H1 (cell line): ENCODE measurements around the gene PCDH9. TPM values are rescaled to one million over a fixed set of nuclear protein-coding genes. Genes with fewer than 3 reads are reported as not detected.

Experiments used
- CTCF ChIA-PET: fragments of 300-600 bp; sonication (Branson Sonifier 250); formaldehyde crosslinking; loops from one replicate; lab custom pipeline; 2021; ENCODE audit not compliant: partially characterized antibody; lab: Charles Lee
- POLR2A ChIA-PET: fragments of 300-600 bp; sonication (Branson Sonifier 250); formaldehyde crosslinking; loops from one replicate; lab custom pipeline; 2021; ENCODE audit warnings: inconsistent platforms; ENCODE audit not compliant: partially characterized antibody; lab: Charles Lee
- DNase-seq, 2 experiments: peaks; one replicate each; pipeline versions ENCODE4 v3.0.0 to v3.0.0-alpha.2; 2010 to 2022; ENCODE audit warnings: low spot score in 2 of 2, low read depth in 1 of 2, mixed read lengths in 1 of 2
- FAIRE-seq: peaks from 2 replicates; lab custom pipeline; 2011; peaks lifted over from hg19 to GRCh38; lab: Jason Lieb, UNC
- H2AFZ ChIP-seq: 2 replicates; pipeline ENCODE4 v1.8.1; 2012; ENCODE audit warnings: low read length, inconsistent platforms
- H2AK5ac ChIP-seq: 2 replicates; pipeline ENCODE4 v1.6.1; 2013; ENCODE audit warnings: low read depth, low read length
- H2BK120ac ChIP-seq: replicated peaks from 2 replicates; pipeline ENCODE3; 2013; ENCODE audit warnings: low read depth, low read length, inconsistent platforms
- H2BK12ac ChIP-seq: 2 replicates; pipeline ENCODE4 v1.6.1; 2013; ENCODE audit warnings: low read depth, low read length
- H2BK15ac ChIP-seq: 2 replicates; pipeline ENCODE4 v1.6.1; 2013; ENCODE audit warnings: low read length
- H2BK20ac ChIP-seq: 2 replicates; pipeline ENCODE4 v1.6.1; 2013; ENCODE audit warnings: low read length
- H2BK5ac ChIP-seq: 2 replicates; pipeline ENCODE4 v1.6.1; 2013; ENCODE audit warnings: low read depth, low read length
- H3K14ac ChIP-seq: 2 replicates; pipeline ENCODE4 v1.6.1; 2013; ENCODE audit warnings: inconsistent platforms; ENCODE audit not compliant: insufficient read length
- H3K18ac ChIP-seq: 2 replicates; pipeline ENCODE4 v1.6.1; 2013; ENCODE audit warnings: low read length; ENCODE audit errors: extremely low read depth
- H3K23ac ChIP-seq: 2 replicates; pipeline ENCODE4 v1.6.1; 2013; ENCODE audit warnings: inconsistent platforms; ENCODE audit not compliant: insufficient read length
- H3K23me2 ChIP-seq: 2 replicates; pipeline ENCODE4 v1.6.1; 2013; ENCODE audit warnings: low read depth, low read length
- H3K27ac ChIP-seq: 2 replicates; pipeline ENCODE4 v1.6.1; 2011; ENCODE audit warnings: low read depth, low read length, inconsistent platforms
- H3K27me3 ChIP-seq, 4 experiments: replicated peaks in 1 of 4; 1 replicate in 1 of 4; 2 replicates in 3 of 4; pipeline versions ENCODE4 v1.6.1 to v1.8.1; 2011 to 2013; ENCODE audit warnings: low read length in 3 of 4, mild to moderate bottlenecking in 3 of 4, inconsistent platforms in 2 of 4, mixed read lengths in 2 of 4, moderate library complexity in 1 of 4; ENCODE audit not compliant: control insufficient read depth in 3 of 4, insufficient read depth in 3 of 4; ENCODE audit errors: extremely low read depth in 1 of 4
- H3K36me3 ChIP-seq, 4 experiments: 2 replicates each; pipeline versions ENCODE4 v1.6.1 to v1.8.1; 2011 to 2013; ENCODE audit warnings: mild to moderate bottlenecking in 4 of 4, low read length in 3 of 4, moderate library complexity in 2 of 4, control low read depth in 1 of 4, inconsistent platforms in 1 of 4; ENCODE audit not compliant: insufficient read depth in 4 of 4, control insufficient read depth in 2 of 4
- H3K4ac ChIP-seq: replicated peaks from 2 replicates; pipeline ENCODE3; 2013; ENCODE audit warnings: low read length, low read depth, mixed read lengths, inconsistent platforms; ENCODE audit not compliant: insufficient read length
- H3K4me1 ChIP-seq, 4 experiments: replicated peaks in 1 of 4; 1 replicate in 1 of 4; 2 replicates in 3 of 4; pipeline versions ENCODE4 v1.6.1 to v1.8.1; 2011 to 2013; ENCODE audit warnings: low read length in 3 of 4, inconsistent platforms in 2 of 4, mixed read lengths in 1 of 4; ENCODE audit not compliant: insufficient read depth in 4 of 4, control insufficient read depth in 3 of 4
- H3K4me2 ChIP-seq, 2 experiments: 2 replicates each; pipeline versions ENCODE4 v1.6.1 to v1.8.1; 2011 to 2013; ENCODE audit warnings: low read depth in 2 of 2, low read length in 2 of 2, control low read depth in 1 of 2, inconsistent platforms in 1 of 2, mild to moderate bottlenecking in 1 of 2; ENCODE audit not compliant: insufficient read depth in 1 of 2
- H3K4me3 ChIP-seq, 4 experiments: fragments of 200-600, 300-600 bp in 1 of 4; sonication (generic), shearing (Covaris generic), sonication (Bioruptor Twin) in 1 of 4; 2 replicates each; pipeline versions ENCODE4 v1.5.1 to v1.8.1; 2011 to 2016; ENCODE audit warnings: low read length in 4 of 4, low read depth in 3 of 4, control low read depth in 2 of 4, inconsistent platforms in 2 of 4, mild to moderate bottlenecking in 2 of 4, mixed read lengths in 1 of 4, moderate library complexity in 1 of 4; ENCODE audit not compliant: insufficient read depth in 2 of 4; ENCODE audit errors: extremely low read depth in 1 of 4
- H3K56ac ChIP-seq: replicated peaks from 2 replicates; pipeline ENCODE3; 2013; ENCODE audit warnings: low read depth, mild to moderate bottlenecking, mixed read lengths, low read length, inconsistent platforms; ENCODE audit not compliant: insufficient read length
- H3K79me1 ChIP-seq: 2 replicates; pipeline ENCODE4 v1.6.1; 2013; ENCODE audit warnings: low read depth, low read length, control low read depth
- H3K79me2 ChIP-seq, 2 experiments: 2 replicates each; pipeline versions ENCODE4 v1.6.1 to v1.8.1; 2012 to 2013; ENCODE audit warnings: low read length in 2 of 2, mild to moderate bottlenecking in 2 of 2, inconsistent platforms in 1 of 2; ENCODE audit not compliant: insufficient read depth in 2 of 2, control insufficient read depth in 1 of 2
- H3K9ac ChIP-seq, 4 experiments: replicated peaks in 1 of 4; 1 replicate in 1 of 4; 2 replicates in 3 of 4; pipeline versions ENCODE4 v1.6.1 to v1.8.1; 2011 to 2013; ENCODE audit warnings: low read depth in 3 of 4, low read length in 3 of 4, control low read depth in 2 of 4, mild to moderate bottlenecking in 2 of 4, moderate library complexity in 2 of 4, inconsistent platforms in 1 of 4; ENCODE audit errors: extremely low read depth in 1 of 4
- H3K9me3 ChIP-seq, 2 experiments: 2 replicates each; pipeline versions ENCODE4 v1.6.1 to v1.8.1; 2012 to 2013; ENCODE audit warnings: mild to moderate bottlenecking in 2 of 2, moderate library complexity in 2 of 2, control low read depth in 1 of 2, inconsistent platforms in 1 of 2, low read depth in 1 of 2, low read length in 1 of 2, mixed read lengths in 1 of 2; ENCODE audit not compliant: insufficient read depth in 2 of 2
- H4K20me1 ChIP-seq, 2 experiments: replicated peaks in 1 of 2; 2 replicates each; pipeline versions ENCODE3 to v1.8.1; 2011 to 2013; ENCODE audit warnings: inconsistent platforms in 2 of 2, low read length in 2 of 2, mild to moderate bottlenecking in 1 of 2; ENCODE audit not compliant: insufficient read depth in 2 of 2, control insufficient read depth in 1 of 2
- H4K5ac ChIP-seq: 2 replicates; pipeline ENCODE4 v1.6.1; 2013; ENCODE audit warnings: low read length, low read depth, mixed read lengths, inconsistent platforms; ENCODE audit not compliant: insufficient read length
- H4K8ac ChIP-seq: 2 replicates; pipeline ENCODE4 v1.8.0; 2013; ENCODE audit warnings: mild to moderate bottlenecking, moderate library complexity, low read length, inconsistent platforms; ENCODE audit not compliant: insufficient read depth; ENCODE audit errors: extremely low read depth
- H4K91ac ChIP-seq: replicated peaks from 2 replicates; pipeline ENCODE3; 2013; ENCODE audit warnings: low read length, mixed read lengths, inconsistent platforms; ENCODE audit not compliant: insufficient read length
- CEBPB ChIP-seq: IDR thresholded peaks from 2 replicates; pipeline ENCODE4 v1.6.1; 2012; ENCODE audit warnings: low read depth, low read length
- JUN ChIP-seq: IDR thresholded peaks from 2 replicates; pipeline ENCODE4 v1.6.1; 2011; ENCODE audit warnings: low read depth, mild to moderate bottlenecking, improper control_type of control experiment, low read length
- WGBS, 2 experiments: shearing (Covaris generic) in 1 of 2; methylation state at CpG; one replicate each; pipeline versions ENCODE4 v1.1.6 to v1.1.7; 2013 to 2015; ENCODE audit warnings: low lambda C conversion rate in 2 of 2, mixed read lengths in 2 of 2, inconsistent platforms in 1 of 2, low coverage in 1 of 2, missing lambda C conversion rate in 1 of 2; ENCODE audit not compliant: insufficient replicate concordance in 2 of 2, insufficient coverage in 1 of 2, insufficient read length in 1 of 2; ENCODE audit errors: extremely low coverage in 1 of 2, missing lambda C conversion rate in 1 of 2; 5-methylcytosine and 5-hydroxymethylcytosine counted together
- polyA plus RNA-seq, 7 experiments: library from polyadenylated mRNA; depleted of rRNA in 3 of 7; stranded (reverse) in 5 of 7; unstranded in 2 of 7; fragments of >200 nt in 5 of 7; fragments of 200-250 nt in 2 of 7; gene quantifications; 1 replicate in 5 of 7; 2 replicates in 1 of 7; 4 replicates in 1 of 7; pipeline versions ENCODE4 v1.2.1 to v1.2.3, GENCODE V29; 2011 to 2013; ENCODE audit warnings: missing spikeins in 2 of 7, mixed read lengths in 2 of 7
- total RNA-seq: library from RNA; stranded (reverse); fragmentation: NEBNext Ultra II Directional; extraction: Animal tissue kit (Norgen Biotek cat#: 25700); gene quantifications from 2 replicates; pipeline ENCODE4 v1.2.1, GENCODE V29; 2021

PCDH9 gene
- total and polyA plus RNA-seq, 2 of the 8 experiments (the other 6 are each of a cell fraction or from before 2014, with no cell fraction given) = 0.12 to 0.60 TPM

- H3K4me3 ChIP-seq = no peak overlapping the region
- H4K20me1 ChIP-seq = no peaks in the 10 kb centered on the region
- H3K23me2 ChIP-seq = no peaks in the 10 kb centered on the region
- no peaks in the 10 kb centered on the region for H3K79me1 ChIP-seq
- CTCF ChIA-PET = interaction anchor here (1.8 to 2.0 kb wide), 2 partner anchors 8 to 9 kb away, joined by 5 to 6 read pairs; no protein-coding TSS in a partner anchor
- H3K9me3 ChIP-seq = no peaks in the 10 kb centered on the region
- H3K18ac ChIP-seq = no peak overlapping the region
- no peak overlapping the region for H4K91ac ChIP-seq
- H4K5ac ChIP-seq = no peak overlapping the region
- no peak overlapping the region for H2BK20ac ChIP-seq
- H2AK5ac ChIP-seq = no peak overlapping the region
- no peaks in the 10 kb centered on the region for H3K27me3 ChIP-seq
- POLR2A ChIA-PET = no interaction called here
- no peak overlapping the region for H3K14ac ChIP-seq
- no peak overlapping the region for H3K27ac ChIP-seq
- H3K23ac ChIP-seq = no peak overlapping the region
- no peaks in the 10 kb centered on the region for H3K79me2 ChIP-seq
- H3K56ac ChIP-seq = no peak overlapping the region
- 88% methylated on average over 2 of the region's 2 CpGs; no CpG with 5 or more reads in 1 of the 2 experiments for WGBS, 2 experiments
- no peak overlapping the region for H2BK12ac ChIP-seq
- H3K4me1 ChIP-seq = no peaks in the 10 kb centered on the region
- no peaks in the 10 kb centered on the region for H3K36me3 ChIP-seq
- no peak for FAIRE-seq
- no peak overlapping the region for H2BK5ac ChIP-seq
- H2BK120ac ChIP-seq = no peak overlapping the region
- no peak overlapping the region; the same call in 1 of the 2 replicates for H2AFZ ChIP-seq
- no peak overlapping the region for H4K8ac ChIP-seq
- no peak for TF ChIP-seq JUN
- peak; percentile 65; the same call in 1 of the 2 replicates for TF ChIP-seq CEBPB
- no peak overlapping the region for H2BK15ac ChIP-seq
- H3K4ac ChIP-seq = no peak overlapping the region
- H3K4me2 ChIP-seq = no peak overlapping the region
- no peak overlapping the region for H3K9ac ChIP-seq
- no peak for DNase-seq
Observed at GRCh38 chr13:66992719-66993118, 237.4 kb downstream of the PCDH9 start.
